WERI-Rb-1 (cell line): ENCODE results near the gene WTAP.

Experiments
- DNase-seq: peaks from one replicate; pipeline ENCODE4 v3.0.0-alpha.2; 2020
- H3K27ac ChIP-seq: fragments of 250-450 bp; sonication (Bioruptor Pico); 2 replicates; pipeline ENCODE4 v1.5.1; 2020; ENCODE audit warnings: mild to moderate bottlenecking, moderate library complexity
- H3K27me3 ChIP-seq: fragments of 250-450 bp; sonication (Bioruptor Pico); 2 replicates; pipeline ENCODE4 v1.5.1; 2021; ENCODE audit warnings: mild to moderate bottlenecking, low read depth, moderate library complexity; ENCODE audit not compliant: insufficient read depth, severe bottlenecking
- H3K36me3 ChIP-seq: fragments of 250-450 bp; sonication (Bioruptor Pico); 2 replicates; pipeline ENCODE4 v1.5.1; 2020; ENCODE audit warnings: mild to moderate bottlenecking, moderate library complexity
- H3K4me3 ChIP-seq: 2 replicates; pipeline ENCODE4 v1.5.1; 2011; ENCODE audit warnings: low read depth, mild to moderate bottlenecking, control low read depth, low read length
- H3K9me3 ChIP-seq: fragments of 250-450 bp; sonication (Bioruptor Pico); 2 replicates; pipeline ENCODE4 v1.5.1; 2021; ENCODE audit warnings: mild to moderate bottlenecking, moderate library complexity; ENCODE audit not compliant: severe bottlenecking
- CTCF ChIP-seq: IDR thresholded peaks from 2 replicates; pipeline ENCODE4 v1.5.1; 2011; ENCODE audit warnings: low read depth, mild to moderate bottlenecking, control low read depth, inconsistent platforms, low read length

Gene WTAP

GRCh38 chr6:159772196-159772595, 44.9 kb downstream of the WTAP start:
- no peak for DNase-seq
- Histone ChIP-seq H3K36me3 (peaks cover 91% of the 10 kb centered on the region), H3K4me3 (no peak overlapping the region)

GRCh38 chr6:159777240-159777904, 50.1 kb downstream of the WTAP start:
- no peak overlapping the region for H3K27ac ChIP-seq
- no peak overlapping the region for H3K4me3 ChIP-seq
- DNase-seq: no peak
- H3K36me3 ChIP-seq: peaks cover 91% of the 10 kb centered on the region
- no peaks in the 10 kb centered on the region for H3K9me3 ChIP-seq
- no peak for TF ChIP-seq CTCF
- no peaks in the 10 kb centered on the region for H3K27me3 ChIP-seq

More at GRCh38 chr6:159772196-159772595, 44.9 kb downstream of the WTAP start:
- Histone ChIP-seq H3K9me3 (no peaks in the 10 kb centered on the region), H3K27me3 (no peaks in the 10 kb centered on the region), H3K27ac (no peak overlapping the region)
- no peak for TF ChIP-seq CTCF

GRCh38 chr6:159778131-159778530, 50.8 kb downstream of the WTAP start:
- Histone ChIP-seq H3K36me3 (peaks cover 91% of the 10 kb centered on the region), H3K4me3 (no peak overlapping the region), H3K27ac (no peak overlapping the region), H3K27me3 (no peaks in the 10 kb centered on the region), H3K9me3 (no peaks in the 10 kb centered on the region)
- no peak for TF ChIP-seq CTCF
- DNase-seq: no peak

GRCh38 chr6:159778542-159779103, 51.3 kb downstream of the WTAP start:
- no peak for DNase-seq
- H3K9me3 ChIP-seq: no peaks in the 10 kb centered on the region
- H3K4me3 ChIP-seq: no peak overlapping the region
- TF ChIP-seq CTCF: no peak
- no peak overlapping the region for H3K27ac ChIP-seq
- peaks cover 94% of the 10 kb centered on the region for H3K36me3 ChIP-seq
- no peaks in the 10 kb centered on the region for H3K27me3 ChIP-seq

GRCh38 chr6:159788276-159788675, 61.0 kb downstream of the WTAP start:
- H3K27me3 ChIP-seq: no peaks in the 10 kb centered on the region
- H3K36me3 ChIP-seq: peaks cover 71% of the 10 kb centered on the region
- H3K27ac ChIP-seq: no peak overlapping the region
- H3K4me3 ChIP-seq: peak overlapping the region; percentile 77
- no peak for TF ChIP-seq CTCF
- no peak for DNase-seq
- H3K9me3 ChIP-seq: no peaks in the 10 kb centered on the region
